Liver (tissue), 9 donors: ENCODE results near the gene PLA2G3. TPM values are rescaled to one million over a fixed set of nuclear protein-coding genes. Genes with fewer than 3 reads are reported as not detected.

Experiments
- DNase-seq: peaks from one replicate; pipeline ENCODE4 v3.0.0-alpha.2; 2017; ENCODE audit warnings: low spot score
- H3K27ac ChIP-seq, 2 donors: one replicate each; pipeline ENCODE4 v1.7.0; 2013; ENCODE audit warnings: inconsistent platforms in 2 of 2, low read length in 2 of 2, control low read depth in 1 of 2, low read depth in 1 of 2, mild to moderate bottlenecking in 1 of 2
- H3K27me3 ChIP-seq, 4 donors: one replicate each; pipeline versions ENCODE4 v1.6.1 to v1.7.0; 2013; ENCODE audit warnings: low read length in 3 of 4, inconsistent platforms in 1 of 4, mild to moderate bottlenecking in 1 of 4, moderate library complexity in 1 of 4; ENCODE audit not compliant: control insufficient read depth in 4 of 4, insufficient read depth in 4 of 4
- H3K36me3 ChIP-seq, 4 donors: one replicate each; pipeline versions ENCODE4 v1.6.1 to v1.7.0; 2013; ENCODE audit warnings: low read length in 3 of 4, mild to moderate bottlenecking in 3 of 4, low read depth in 1 of 4, moderate library complexity in 1 of 4; ENCODE audit not compliant: control insufficient read depth in 4 of 4, insufficient read depth in 3 of 4
- H3K4me1 ChIP-seq, 4 donors: one replicate each; pipeline versions ENCODE4 v1.6.1 to v1.7.0; 2013; ENCODE audit warnings: low read length in 3 of 4, mild to moderate bottlenecking in 3 of 4, moderate library complexity in 1 of 4; ENCODE audit not compliant: control insufficient read depth in 4 of 4, insufficient read depth in 4 of 4
- H3K4me3 ChIP-seq, 3 donors: one replicate each; pipeline versions ENCODE4 v1.6.1 to v1.7.0; 2013; ENCODE audit warnings: low read length in 3 of 3, control low read depth in 1 of 3, low read depth in 1 of 3, mild to moderate bottlenecking in 1 of 3
- H3K9ac ChIP-seq, 2 donors: one replicate each; pipeline ENCODE4 v1.7.0; 2013; ENCODE audit warnings: low read length in 2 of 2, mild to moderate bottlenecking in 2 of 2, moderate library complexity in 2 of 2, control low read depth in 1 of 2, low read depth in 1 of 2
- H3K9me3 ChIP-seq, 4 donors: one replicate each; pipeline versions ENCODE4 v1.6.1 to v1.7.0; 2013; ENCODE audit warnings: low read length in 3 of 4; ENCODE audit not compliant: control insufficient read depth in 4 of 4
- ATF3 ChIP-seq: IDR thresholded peaks from 2 replicates; pipeline ENCODE4 v1.6.1; 2016; ENCODE audit warnings: antibody characterized with exemption
- EGR1 ChIP-seq, 2 donors: IDR thresholded peaks; 2 replicates each; pipeline ENCODE4 v1.6.1; 2016 to 2018; ENCODE audit warnings: antibody characterized with exemption in 2 of 2, low read depth in 2 of 2
- FOXA1 ChIP-seq: IDR thresholded peaks from 2 replicates; pipeline ENCODE4 v1.6.1; 2016; ENCODE audit warnings: antibody characterized with exemption
- FOXA2 ChIP-seq: IDR thresholded peaks from 2 replicates; pipeline ENCODE4 v1.6.1; 2016; ENCODE audit warnings: antibody characterized with exemption
- MAX ChIP-seq: IDR thresholded peaks from 2 replicates; pipeline ENCODE4 v1.6.1; 2016; ENCODE audit warnings: antibody characterized with exemption
- RAD21 ChIP-seq, 2 donors: IDR thresholded peaks; 2 replicates each; pipeline ENCODE4 v1.6.1; 2016; ENCODE audit warnings: antibody characterized with exemption in 2 of 2, mild to moderate bottlenecking in 2 of 2
- REST ChIP-seq: IDR thresholded peaks from 2 replicates; pipeline ENCODE4 v1.6.1; 2016; ENCODE audit warnings: antibody characterized with exemption, mild to moderate bottlenecking
- RXRA ChIP-seq, 2 donors: IDR thresholded peaks; 2 replicates each; pipeline ENCODE4 v1.6.1; 2017 to 2018; ENCODE audit warnings: antibody characterized with exemption in 2 of 2, mild to moderate bottlenecking in 1 of 2
- ZBTB33 ChIP-seq: IDR thresholded peaks from 2 replicates; pipeline ENCODE4 v1.6.1; 2016; ENCODE audit warnings: antibody characterized with exemption
- WGBS: extraction: QIAGEN DNeasy Blood & Tissue Kit; methylation state at CpG from one replicate; pipeline ENCODE4 v1.1.7; 2013; 5-methylcytosine and 5-hydroxymethylcytosine counted together
- polyA plus RNA-seq, 2 donors: library from polyadenylated mRNA; stranded (reverse) in 1 of 2; unstranded in 1 of 2; fragments of 200-250 nt in 1 of 2; fragments of >200 nt in 1 of 2; fragmentation: Nextera tagmentation in 1 of 2; extraction: Ambion mirVana in 1 of 2; gene quantifications; one replicate each; pipeline versions ENCODE4 v1.2.1 to v1.2.3, GENCODE V29; 2013 to 2015
- total RNA-seq, 2 donors: library from RNA; depleted of rRNA; stranded (reverse); fragments of >200 nt; gene quantifications; one replicate each; pipeline ENCODE4 v1.2.3, GENCODE V29; 2014
- donor health status: healthy.
- donor health status: healthy.
- donor health status: healthy.
- donor health status: healthy.
- donor health status: healthy.

PLA2G3 gene
- total and polyA plus RNA-seq, 4 donors, result not detected

GRCh38 chr22:31093086-31093850, 47.0 kb downstream of the PLA2G3 start:
- Histone ChIP-seq H3K9ac (no peak overlapping the region), H3K4me1 (peaks cover 0 to 2% (median 0%) of the 10 kb centered on the region in 4 donors), H3K27me3 (no peaks in the 10 kb centered on the region), H3K27ac (no peak overlapping the region), H3K9me3 (no peaks in the 10 kb centered on the region), H3K36me3 (peaks cover 0 to 5% (median 1%) of the 10 kb centered on the region in 4 donors), H3K4me3 (no peak overlapping the region)
- DNase-seq, result no peak
- 87% methylated on average over 33 of the region's 33 CpGs for WGBS
- TF ChIP-seq REST (no peak), FOXA2 (no peak), RAD21 (IDR thresholded peaks at IDR 0.05) (no peak), ZBTB33 (no peak), RXRA (IDR thresholded peaks at IDR 0.05) (no peak), EGR1 (IDR thresholded peaks at IDR 0.05; ENCODE audit: low read depth in 2 of 2) (no peak), MAX (no peak)

GRCh38 chr22:31092161-31092560, 48.1 kb downstream of the PLA2G3 start:
- no peaks in the 10 kb centered on the region for H3K9me3 ChIP-seq
- no peaks in the 10 kb centered on the region for H3K27me3 ChIP-seq
- no peak for DNase-seq
- WGBS, result 96% methylated on average over 9 of the region's 9 CpGs
- H3K36me3 ChIP-seq, result peaks cover 0 to 5% (median 1%) of the 10 kb centered on the region in 4 donors
- H3K4me3 ChIP-seq, result no peak overlapping the region
- peaks cover 0 to 2% (median 0%) of the 10 kb centered on the region in 4 donors for H3K4me1 ChIP-seq
- no peak overlapping the region for H3K9ac ChIP-seq
- H3K27ac ChIP-seq, result no peak overlapping the region
- no peak for TF ChIP-seq ATF3
- no peak for TF ChIP-seq FOXA1
